ENCODE results near the gene AP2A2.

The AP2A2 gene

GRCh38 chr11:996681-997080 is 71.0 kb downstream of the AP2A2 start:
- no peak for DNase-seq (ENCODE audit: low spot score)

- DNase-seq (ENCODE audit: low spot score), result no peak
Measured at GRCh38 chr11:997907-998306, 72.2 kb downstream of the AP2A2 start.

- DNase-seq (ENCODE audit: low spot score), result no peak
Measured at GRCh38 chr11:999009-999408, 73.3 kb downstream of the AP2A2 start.

- DNase-seq (ENCODE audit: low spot score), result no peak
Measured at GRCh38 chr11:1000357-1001278, 74.9 kb downstream of the AP2A2 start.

- no peak for DNase-seq (ENCODE audit: low spot score)
Measured at GRCh38 chr11:1001617-1002405, 76.1 kb downstream of the AP2A2 start.

- no peak for DNase-seq (ENCODE audit: low spot score)
Measured at GRCh38 chr11:1002406-1002984, 76.8 kb downstream of the AP2A2 start.

- no peak for DNase-seq (ENCODE audit: low spot score)
Measured at GRCh38 chr11:1003159-1003558, 77.5 kb downstream of the AP2A2 start.

- DNase-seq (ENCODE audit: low spot score), result no peak
Measured at GRCh38 chr11:1005928-1006327, 80.3 kb downstream of the AP2A2 start.

- no peak for DNase-seq (ENCODE audit: low spot score)
Measured at GRCh38 chr11:1006762-1007161, 81.1 kb downstream of the AP2A2 start.

- no peak for DNase-seq (ENCODE audit: low spot score)
Measured at GRCh38 chr11:1007279-1007678, 81.6 kb downstream of the AP2A2 start.

GRCh38 chr11:1008001-1008802 is 82.5 kb downstream of the AP2A2 start:
- DNase-seq (ENCODE audit: low spot score), result no peak

- DNase-seq (ENCODE audit: low spot score), result no peak
Measured at GRCh38 chr11:1008803-1009145, 83.1 kb downstream of the AP2A2 start.

- no peak for DNase-seq (ENCODE audit: low spot score)
Measured at GRCh38 chr11:1009371-1009770, 83.7 kb downstream of the AP2A2 start.

GRCh38 chr11:1009991-1010390 is 84.3 kb downstream of the AP2A2 start:
- DNase-seq (ENCODE audit: low spot score), result no peak

GRCh38 chr11:1010551-1011319 is 85.1 kb downstream of the AP2A2 start:
- DNase-seq (ENCODE audit: low spot score), result no peak

- DNase-seq (ENCODE audit: low spot score), result no peak
Measured at GRCh38 chr11:1011320-1011698, 85.6 kb downstream of the AP2A2 start.

GRCh38 chr11:1012291-1012690 is 86.6 kb downstream of the AP2A2 start:
- no peak for DNase-seq (ENCODE audit: low spot score)

GRCh38 chr11:1012740-1013630 is 87.3 kb downstream of the AP2A2 start:
- DNase-seq (ENCODE audit: low spot score), result no peak

GRCh38 chr11:1013631-1013935 is 87.9 kb downstream of the AP2A2 start:
- no peak for DNase-seq (ENCODE audit: low spot score)

- DNase-seq (ENCODE audit: low spot score), result no peak
Measured at GRCh38 chr11:1014276-1014675, 88.6 kb downstream of the AP2A2 start.

GRCh38 chr11:1015064-1015463 is 89.4 kb downstream of the AP2A2 start:
- no peak for DNase-seq (ENCODE audit: low spot score)

Data from LoVo (cell line).